HG03097 (cell line): Measurements from ENCODE around the gene APOL3.
"Not testable (repeated sequence)": the region's sequence is repeated elsewhere in the genome, so short reads cannot be mapped to it uniquely, and the experiment has no call there.

Experiments
- ATAC-seq: cut with Tn5 transposase; IDR thresholded peaks from one replicate; pipeline ENCODE4 v1.9.1; 2021; ENCODE audit not compliant: unreplicated experiment, low FRiP score

Gene APOL3, protein sequence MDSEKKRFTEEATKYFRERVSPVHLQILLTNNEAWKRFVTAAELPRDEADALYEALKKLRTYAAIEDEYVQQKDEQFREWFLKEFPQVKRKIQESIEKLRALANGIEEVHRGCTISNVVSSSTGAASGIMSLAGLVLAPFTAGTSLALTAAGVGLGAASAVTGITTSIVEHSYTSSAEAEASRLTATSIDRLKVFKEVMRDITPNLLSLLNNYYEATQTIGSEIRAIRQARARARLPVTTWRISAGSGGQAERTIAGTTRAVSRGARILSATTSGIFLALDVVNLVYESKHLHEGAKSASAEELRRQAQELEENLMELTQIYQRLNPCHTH

DNA sequence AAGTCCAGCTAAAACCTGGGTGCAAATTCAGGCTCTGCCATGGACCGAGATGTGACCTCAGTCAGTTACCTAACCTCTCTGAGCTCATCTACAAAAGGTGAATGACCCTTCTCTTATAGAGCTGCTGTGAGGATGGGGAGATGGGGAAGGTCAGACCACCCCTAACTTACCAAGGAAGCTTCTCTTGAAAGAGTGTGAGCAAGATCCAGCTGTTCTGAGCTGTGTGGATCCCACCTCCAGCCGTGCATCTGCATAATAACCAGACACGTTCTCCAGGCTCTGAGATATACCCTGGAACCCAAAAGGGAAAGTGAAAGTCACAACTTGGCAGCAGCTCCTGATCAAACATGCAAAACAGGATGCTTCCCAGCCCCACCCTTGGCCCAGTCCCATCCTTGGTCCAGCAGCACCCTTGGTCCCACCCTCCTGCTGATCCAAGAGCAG, at the start of gene APOL3:
APOL3 (minus strand) TSS at position 257 of the 444 bp plus-strand sequence. CDS start 11,700 bp downstream, outside the sequence.
- ATAC-seq = no peak

DNA sequence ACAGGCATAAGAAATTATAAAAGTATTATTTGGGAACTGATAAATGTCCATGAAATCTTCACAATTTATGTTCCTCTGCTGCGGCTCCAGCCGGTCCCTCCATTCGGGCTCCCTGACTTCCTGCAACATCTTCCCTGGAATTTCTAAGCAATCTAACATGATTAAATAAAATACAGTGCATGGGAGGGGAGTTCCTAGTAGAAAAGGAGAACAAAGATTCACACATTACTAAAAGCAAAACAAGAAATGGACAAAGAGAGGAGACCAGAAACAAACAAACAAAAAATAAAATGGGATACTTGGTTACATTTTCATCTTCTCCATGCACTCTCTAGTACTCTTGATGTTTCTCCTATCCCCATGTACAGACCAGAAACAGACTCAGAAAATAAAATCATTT, 49.7 kb upstream of the APOL3 start:
- ATAC-seq = no peak

DNA sequence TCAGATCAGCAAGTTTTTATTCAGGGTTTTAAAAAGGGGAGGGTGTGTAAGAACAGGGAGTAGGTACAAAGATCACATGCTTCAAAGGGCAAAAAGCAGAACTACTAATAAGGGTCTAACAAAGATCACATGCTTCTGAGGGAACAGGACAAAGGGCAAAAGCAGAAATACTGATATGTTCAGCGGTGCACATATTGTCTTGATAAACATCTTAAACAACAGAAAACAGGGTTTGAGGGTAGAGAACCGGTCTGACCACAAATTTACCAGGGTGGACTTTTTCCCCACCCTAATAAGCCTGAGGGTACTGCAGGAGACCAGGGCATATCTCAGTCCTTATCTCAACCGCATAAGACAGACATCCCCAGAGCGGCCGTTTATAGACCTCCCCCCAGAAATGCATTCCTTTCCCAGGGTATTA, 48.9 kb upstream of the APOL3 start:
- not testable (repeated sequence) for ATAC-seq

DNA sequence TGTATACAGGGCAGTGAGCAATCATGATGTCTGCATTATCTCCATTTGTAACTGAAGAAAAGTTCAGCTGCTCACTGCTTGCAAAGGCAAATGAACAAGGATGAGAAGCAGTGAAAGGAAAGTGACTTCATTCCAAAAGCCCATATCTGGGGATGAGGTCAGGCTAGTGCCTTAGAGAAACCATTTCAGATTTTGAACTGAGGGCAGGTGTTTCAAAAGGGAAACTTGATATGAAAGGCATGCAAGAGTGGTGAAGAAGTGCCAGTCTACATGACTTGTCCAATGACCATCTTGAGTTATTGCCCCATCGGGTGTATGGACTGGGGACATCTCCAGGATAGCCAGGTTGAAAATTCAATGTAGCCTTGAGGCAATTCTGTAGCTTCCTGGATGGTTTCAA, 48.4 kb upstream of the APOL3 start:
- no peak for ATAC-seq

DNA sequence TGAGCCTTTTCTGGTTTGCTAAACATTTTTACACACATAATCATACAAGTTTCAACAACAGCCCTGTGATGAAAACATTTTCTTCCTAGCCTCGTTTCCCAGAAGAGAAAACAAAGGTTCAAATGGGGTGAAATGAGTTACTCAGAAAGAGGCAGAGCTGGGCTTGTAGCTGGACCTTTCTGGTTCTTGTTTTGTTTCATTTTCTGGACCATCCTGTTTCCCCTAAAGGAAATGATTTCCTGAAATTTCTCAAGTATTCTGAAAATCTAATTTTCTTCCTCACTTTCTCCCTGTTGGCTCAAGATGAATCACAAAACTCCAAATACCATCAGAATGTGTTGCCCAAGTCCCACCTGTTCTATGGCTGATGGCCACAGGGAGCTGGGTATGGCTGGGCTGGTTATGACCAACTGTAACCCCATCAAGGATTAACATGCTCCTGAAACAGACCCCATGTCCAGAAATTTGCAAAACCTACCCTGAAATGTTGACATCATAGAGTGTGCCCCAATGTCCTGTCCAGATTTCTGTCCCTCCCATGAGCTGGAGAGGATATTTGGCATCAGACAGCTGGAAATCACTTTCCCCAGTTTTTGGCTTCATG, 47.7 kb upstream of the APOL3 start:
- ATAC-seq = no peak

DNA sequence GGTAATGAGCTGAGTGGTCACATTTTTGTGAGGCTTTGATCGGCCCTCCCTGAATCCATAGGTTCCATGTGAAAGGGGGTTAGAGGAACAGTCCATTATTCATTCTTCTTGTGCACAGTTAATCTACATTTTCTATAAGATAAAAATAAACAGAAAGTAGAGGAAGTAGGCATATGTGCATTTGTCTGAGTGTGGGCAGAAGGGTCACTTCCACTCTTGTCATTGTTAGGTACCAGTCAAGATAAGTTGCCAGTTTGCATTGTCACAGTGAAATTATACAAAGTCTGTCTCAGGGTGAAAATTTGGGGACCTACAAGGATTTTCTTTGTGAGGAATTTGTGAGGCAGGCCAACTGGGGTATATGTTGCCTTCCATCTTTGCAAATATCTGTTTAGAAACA, 45.7 kb upstream of the APOL3 start:
- ATAC-seq = no peak

DNA sequence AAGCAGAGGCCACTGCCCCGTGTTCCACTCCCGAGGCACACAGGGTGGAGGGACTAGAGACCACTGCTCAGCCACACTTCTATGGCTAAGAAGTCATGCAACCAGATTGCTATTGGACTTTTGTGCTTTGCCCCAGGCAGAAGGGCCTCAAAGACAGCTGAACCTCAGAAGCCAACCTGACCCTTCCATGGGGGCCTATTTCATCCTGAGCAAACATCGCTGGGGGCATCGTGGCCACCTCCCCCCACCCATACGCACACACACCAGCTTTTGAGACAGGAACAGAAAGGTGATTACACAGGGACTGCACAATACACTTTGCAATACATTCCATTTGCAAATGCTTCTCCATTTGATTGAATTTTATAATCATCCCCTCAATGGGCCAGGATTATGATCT, 45.0 kb upstream of the APOL3 start:
- not testable (repeated sequence) for ATAC-seq

DNA sequence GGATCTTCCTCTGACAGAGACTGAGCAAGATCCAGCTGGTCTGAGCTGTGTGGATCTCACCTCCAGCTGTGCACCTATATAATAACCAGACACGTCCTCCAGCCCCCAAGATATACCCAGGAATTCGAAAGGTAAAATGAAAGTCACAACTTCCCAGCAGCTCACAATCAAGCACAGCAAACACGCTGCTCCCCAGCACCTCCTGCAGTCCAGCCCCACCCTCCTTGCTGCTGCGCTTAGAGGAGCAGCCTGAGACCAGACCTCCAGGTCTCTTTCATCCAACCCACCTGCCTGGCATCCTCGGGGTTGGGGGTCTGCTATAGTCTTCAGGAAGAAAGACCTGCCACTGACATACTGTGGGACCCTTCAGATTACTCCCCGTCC, 44.1 kb upstream of the APOL3 start:
- no peak for ATAC-seq

DNA sequence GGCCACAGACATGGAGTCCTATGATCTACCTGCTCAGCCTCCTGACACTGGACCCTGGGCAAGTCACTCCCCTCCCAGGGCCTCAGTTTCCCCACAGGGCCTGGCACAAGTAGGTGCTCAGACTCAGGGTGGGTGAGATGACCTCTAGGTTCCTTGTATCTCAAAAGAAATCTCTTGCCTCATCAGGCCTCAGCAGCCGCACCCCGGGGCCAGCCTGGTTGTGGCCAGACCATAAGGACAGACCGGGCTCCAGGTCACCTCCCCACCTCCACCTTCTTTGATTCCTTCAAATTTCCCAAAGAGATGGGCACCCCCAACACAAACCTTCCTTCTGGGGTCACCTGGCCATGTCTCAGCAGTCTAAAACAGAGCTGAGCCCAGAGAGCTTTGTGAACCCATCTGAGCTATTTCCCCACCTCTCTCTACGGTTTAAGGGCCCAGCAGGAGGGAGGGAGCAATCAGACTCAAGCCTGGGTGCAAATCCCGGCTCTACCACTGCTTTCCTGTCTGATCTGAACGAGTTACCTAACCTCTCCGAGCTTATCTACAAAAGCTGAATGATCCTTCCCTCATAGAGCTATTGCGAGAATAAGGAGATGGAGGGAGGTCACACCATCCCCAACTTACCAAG, 43.6 kb upstream of the APOL3 start:
- no peak for ATAC-seq

DNA sequence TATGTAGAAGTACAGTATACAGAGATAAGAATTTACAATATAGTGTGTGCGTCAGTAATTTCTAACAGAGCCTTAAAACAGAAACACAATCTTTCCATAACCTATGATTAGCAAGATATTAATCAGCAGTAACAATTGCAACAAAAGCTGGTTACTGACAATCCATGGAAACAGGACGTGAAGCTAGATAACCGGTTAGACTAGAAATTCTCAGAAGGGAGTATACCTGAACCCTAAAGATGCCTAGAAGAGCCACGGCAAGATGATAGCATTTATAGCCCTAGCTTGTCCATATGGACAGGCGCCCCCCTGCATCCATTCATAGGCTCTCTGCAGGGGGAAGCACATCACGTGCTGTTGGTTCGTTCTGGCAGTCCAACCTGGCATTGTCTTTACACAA, 42.9 kb upstream of the APOL3 start:
- not testable (repeated sequence) for ATAC-seq

DNA sequence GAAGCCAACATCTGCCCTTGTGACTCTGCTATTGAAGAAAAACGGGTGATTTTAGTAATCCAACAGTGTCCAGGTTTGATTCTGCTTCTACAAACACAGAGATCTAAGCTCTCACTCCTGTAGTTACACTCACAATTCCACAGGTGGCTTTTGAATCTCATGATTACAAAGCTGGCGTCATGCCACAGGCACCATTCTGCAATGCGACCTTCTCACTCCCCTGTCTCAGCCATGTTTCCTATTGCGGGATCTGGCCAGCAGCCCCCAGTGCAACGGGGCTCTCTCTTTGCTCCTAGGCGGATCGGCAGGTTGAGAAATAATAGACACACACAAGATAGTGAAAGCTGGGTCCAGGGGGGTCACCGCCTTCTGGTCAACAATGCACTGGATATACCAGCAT, 42.4 kb upstream of the APOL3 start:
- ATAC-seq = not testable (repeated sequence)

DNA sequence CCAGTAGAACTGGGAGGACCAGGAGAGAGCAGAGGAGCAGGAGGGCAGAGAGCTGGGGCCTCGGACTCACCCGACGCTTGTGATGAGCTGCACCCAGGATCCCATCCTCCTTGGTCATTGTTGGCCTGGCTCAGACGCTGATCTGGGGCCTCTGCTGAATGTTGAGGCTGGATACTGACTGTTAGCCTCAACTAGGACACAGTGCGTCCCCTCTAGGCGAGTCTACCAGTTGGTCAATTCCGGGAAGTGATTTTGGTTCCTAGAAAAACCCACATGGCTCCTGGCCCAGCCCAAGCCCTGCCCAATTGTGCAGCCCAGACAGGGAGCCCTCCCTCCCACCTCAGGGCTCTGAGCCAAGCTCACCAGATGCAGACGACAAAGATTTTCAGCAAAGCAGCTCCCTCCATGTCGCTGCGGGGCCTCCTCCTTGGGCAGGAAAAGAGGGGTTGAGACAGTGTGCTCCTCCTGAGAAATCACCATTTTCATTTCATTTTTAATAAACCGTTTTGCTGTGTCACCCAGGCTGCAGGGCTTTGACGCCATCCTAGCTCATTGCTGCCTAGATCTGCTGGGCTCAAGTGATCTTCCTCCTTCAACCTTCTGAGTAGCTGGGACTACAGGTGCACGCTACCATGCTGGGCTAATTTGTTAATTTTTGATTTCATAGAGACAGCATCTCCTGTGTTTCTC, 41.2 kb upstream of the APOL3 start, which contains the start of gene APOL4:
APOL4 (minus strand) TSS at position 180 of the 690 bp plus-strand sequence; CDS start at position 105, 75 bp downstream.
- ATAC-seq = no peak

DNA sequence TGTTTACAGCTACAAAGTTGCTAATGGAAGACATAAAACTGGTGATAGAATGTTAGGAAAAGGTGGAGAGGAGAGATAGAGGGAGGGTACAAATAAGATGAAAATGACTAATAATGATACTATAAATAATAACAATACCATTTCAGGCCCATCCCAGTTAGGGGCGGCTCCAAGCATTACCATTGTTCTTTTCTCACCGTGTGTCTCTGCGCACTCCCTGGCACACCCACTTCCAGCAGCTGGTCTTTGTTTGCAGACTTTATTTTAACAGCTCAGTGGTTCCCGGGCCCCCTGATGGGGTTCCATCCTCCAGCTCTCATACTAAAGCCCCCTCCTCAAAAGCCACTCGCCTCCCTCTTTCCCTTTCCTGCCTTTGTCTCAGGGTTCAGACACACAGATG, 40.5 kb upstream of the APOL3 start:
- not testable (repeated sequence) for ATAC-seq

DNA sequence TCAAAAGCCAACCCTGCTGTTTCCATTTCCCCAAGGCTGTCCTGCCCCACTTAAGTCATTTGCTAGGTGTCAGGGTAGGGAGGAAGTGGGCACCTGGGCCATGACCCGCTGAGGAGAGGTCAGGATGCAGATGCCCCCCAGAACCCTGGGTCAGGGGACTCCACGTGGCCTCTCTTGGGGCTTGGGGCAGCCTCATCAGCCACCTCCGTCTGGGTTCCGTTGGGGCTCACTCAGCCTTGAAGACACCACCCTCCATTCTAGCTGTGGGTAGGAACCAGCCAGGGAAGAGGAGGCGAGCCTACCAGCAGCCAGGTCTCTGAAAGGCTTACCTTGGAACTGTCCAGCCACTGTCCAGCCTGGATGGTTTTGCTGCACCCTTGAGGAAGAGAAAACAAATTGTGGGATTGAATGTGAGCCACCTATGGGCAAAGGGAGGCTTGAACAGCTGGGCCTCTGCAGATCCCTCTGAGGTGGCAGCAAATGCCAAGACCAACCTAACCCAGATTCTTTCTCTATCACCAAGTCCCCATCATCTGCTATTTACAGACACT, 38.5 kb upstream of the APOL3 start:
- no peak for ATAC-seq

DNA sequence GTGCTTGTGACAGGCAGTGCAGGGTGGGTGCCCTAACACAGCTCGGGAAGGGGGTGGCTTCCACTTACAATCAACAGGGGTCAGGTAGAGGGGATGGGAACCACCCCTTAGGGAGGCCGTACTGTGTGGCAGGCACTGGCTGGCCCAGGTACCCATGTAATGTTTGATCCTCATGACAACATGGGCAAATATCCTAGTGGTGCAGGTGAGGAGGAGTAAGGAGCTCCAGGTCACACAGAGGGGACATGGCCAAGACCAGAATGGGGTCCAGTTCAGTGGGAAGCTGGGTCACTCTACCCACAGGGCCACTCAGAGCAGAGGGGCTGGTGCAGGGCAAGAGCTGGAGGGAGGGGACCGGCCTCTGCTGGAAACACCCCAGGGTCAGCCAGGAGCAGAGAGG, 38.0 kb upstream of the APOL3 start:
- ATAC-seq = no peak

DNA sequence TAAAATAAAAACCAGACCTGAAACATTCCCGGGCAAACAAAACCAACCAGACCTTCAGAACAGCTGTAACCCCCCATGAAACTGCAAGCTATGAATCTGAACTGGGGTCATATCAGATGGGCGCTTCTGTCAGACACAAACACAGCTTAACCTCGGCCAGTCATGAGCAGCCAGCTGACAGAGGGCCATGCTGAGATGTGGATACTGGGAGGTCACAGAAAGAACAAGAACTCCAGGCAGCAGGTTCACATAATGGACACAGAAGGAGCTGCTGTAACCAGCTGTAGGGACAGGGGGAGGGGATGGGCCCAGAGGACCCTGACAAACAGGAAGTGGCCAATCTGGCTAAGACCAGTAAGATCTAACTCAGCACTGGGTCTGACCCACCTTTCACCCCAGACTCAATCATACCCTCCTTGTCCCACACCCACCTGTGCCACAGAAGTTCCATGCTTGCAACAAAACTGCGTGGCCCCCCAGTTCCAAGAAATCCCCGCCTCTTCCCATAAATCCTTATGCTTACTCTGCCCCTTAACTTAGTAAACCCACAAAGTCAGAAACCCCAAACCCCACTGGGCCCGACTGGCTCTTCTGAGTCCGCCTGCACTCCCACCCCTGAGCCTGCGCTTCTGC, 37.1 kb upstream of the APOL3 start:
- ATAC-seq = no peak

DNA sequence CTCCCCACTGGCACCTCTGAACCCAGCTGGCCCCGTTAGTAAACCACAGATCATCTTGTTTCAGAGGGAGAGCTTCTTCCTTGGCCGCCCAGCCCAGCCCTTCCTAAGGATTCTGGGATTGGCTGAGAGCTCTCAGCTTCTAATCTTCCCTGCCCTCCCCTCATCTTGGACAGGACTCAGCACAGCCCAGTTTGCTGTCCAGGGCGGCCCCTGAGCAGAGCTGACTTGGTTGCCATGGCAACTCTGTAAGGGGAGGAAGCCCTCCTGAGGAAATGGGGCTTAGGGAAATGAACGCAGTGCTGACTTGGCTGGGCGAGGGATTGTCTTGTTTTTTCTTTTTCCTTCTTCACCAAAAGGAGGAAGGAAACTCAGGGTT, 36.5 kb upstream of the APOL3 start:
- no peak for ATAC-seq

DNA sequence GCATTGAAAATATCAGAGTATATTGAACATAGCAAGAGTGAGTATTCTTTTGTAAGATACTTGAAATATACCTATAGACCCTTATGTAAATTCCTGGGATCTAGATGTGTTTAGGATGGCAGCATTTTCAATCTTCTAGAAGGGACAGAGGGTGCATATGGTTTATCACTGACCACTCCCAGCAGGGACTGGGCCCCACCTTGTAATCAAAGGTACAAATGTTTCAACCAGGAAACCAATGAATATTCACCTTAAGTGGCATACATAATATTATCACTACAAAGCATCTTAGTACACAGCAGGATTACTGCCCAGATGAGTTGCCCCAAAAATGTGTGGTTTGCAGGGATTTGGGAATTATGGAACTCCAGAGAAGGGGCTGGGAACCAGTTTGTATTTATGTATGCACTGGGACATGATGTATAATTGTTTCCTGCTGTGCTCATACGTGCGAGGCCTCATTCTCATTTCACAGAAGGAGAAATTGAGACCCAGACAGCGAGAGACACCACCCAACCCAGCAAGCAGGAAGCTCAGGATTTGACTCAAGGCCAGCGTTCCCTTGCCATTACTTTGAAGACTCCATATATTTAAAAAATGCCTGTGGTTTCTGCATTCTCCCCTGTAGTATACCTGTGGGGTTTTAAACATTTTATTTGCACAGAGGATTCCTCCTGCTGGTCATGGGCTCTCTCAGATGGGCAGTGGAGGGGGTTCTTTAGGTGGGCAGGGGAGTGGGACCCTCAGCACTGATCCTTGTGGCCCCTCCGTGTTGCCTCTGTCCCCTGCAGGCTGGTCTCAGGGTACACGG, 35.9 kb upstream of the APOL3 start:
- no peak for ATAC-seq

DNA sequence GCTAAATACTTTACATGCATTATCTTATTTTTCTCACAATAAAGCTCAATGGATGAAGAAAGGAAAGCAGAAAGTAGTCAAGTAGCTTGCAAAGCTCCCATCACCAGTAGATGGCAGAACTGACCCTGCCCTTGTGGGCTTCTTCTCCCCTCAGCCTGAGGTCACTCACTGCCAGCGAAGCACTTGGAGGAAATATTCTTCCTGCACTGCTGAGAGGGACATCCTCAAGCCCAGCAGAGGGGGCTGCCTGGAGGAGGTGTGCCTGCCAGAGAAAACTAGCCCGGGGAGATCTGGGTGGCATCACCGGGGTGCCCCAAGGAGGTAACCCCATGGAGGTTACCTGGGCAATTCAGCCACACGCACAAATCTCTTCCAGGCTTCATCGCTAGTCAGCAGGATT, 34.4 kb upstream of the APOL3 start:
- ATAC-seq = no peak

DNA sequence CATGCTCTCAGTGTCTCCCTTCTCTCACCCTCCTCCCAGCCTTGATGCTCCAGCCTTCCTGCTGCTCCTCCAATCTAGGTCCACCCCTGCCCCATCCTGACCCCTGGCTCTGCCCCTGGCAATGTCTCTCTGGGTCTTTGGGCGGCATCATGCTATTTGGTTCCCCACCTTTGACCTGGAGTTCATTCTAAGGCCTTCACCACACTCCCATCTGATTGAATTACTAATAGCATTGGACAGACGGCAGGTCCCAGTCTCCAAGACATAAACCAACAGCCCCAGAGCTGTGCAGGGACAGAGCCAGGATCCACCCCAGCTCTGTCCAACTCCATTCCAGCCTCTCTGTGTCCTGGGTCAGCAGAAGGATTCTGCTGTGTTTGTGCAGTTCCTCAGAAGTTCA, 33.8 kb upstream of the APOL3 start:
- no peak for ATAC-seq
